HG03521 (cell line): ENCODE data around the gene KIFAP3.
"Not testable (repeated sequence)": the region's sequence is repeated elsewhere in the genome, so short reads cannot be mapped to it uniquely, and the experiment has no call there.

ENCODE experiments used
- ATAC-seq: cut with Tn5 transposase; IDR thresholded peaks from one replicate; pipeline ENCODE4 v1.9.1; 2021; ENCODE audit warnings: mild to moderate bottlenecking, moderate library complexity; ENCODE audit not compliant: unreplicated experiment

KIFAP3 gene

GRCh38 chr1:169892927-169893644 is 181.4 kb downstream of the KIFAP3 start:
- ATAC-seq: no peak

- no peak for ATAC-seq
Measured at GRCh38 chr1:169892176-169892926, 182.1 kb downstream of the KIFAP3 start.

GRCh38 chr1:169891539-169891885 is 183.0 kb downstream of the KIFAP3 start:
- ATAC-seq: no peak

- no peak for ATAC-seq
Measured at GRCh38 chr1:169890761-169891538, 183.5 kb downstream of the KIFAP3 start.

- ATAC-seq: no peak
Measured at GRCh38 chr1:169889871-169890270, 184.6 kb downstream of the KIFAP3 start.

- ATAC-seq: no peak
Measured at GRCh38 chr1:169886931-169887330, 187.6 kb downstream of the KIFAP3 start.

- ATAC-seq: no peak
Measured at GRCh38 chr1:169886422-169886821, 188.1 kb downstream of the KIFAP3 start.

- ATAC-seq: no peak
Measured at GRCh38 chr1:169885207-169885606, 189.3 kb downstream of the KIFAP3 start.

- no peak for ATAC-seq
Measured at GRCh38 chr1:169884634-169885033, 189.9 kb downstream of the KIFAP3 start.

- ATAC-seq: no peak
Measured at GRCh38 chr1:169882039-169882511, 192.4 kb downstream of the KIFAP3 start.

- no peak for ATAC-seq
Measured at GRCh38 chr1:169879034-169879840, 195.3 kb downstream of the KIFAP3 start.

GRCh38 chr1:169878498-169878897 is 196.0 kb downstream of the KIFAP3 start:
- ATAC-seq: no peak

- no peak for ATAC-seq
Measured at GRCh38 chr1:169877800-169878491, 196.5 kb downstream of the KIFAP3 start.

- ATAC-seq: no peak
Measured at GRCh38 chr1:169874229-169874628, 200.3 kb downstream of the KIFAP3 start.

- ATAC-seq: no peak
Measured at GRCh38 chr1:169873582-169874199, 200.8 kb downstream of the KIFAP3 start.

GRCh38 chr1:169872906-169873305 is 201.6 kb downstream of the KIFAP3 start:
- no peak for ATAC-seq

- not testable (repeated sequence) for ATAC-seq
Measured at GRCh38 chr1:169871988-169872387, 202.5 kb downstream of the KIFAP3 start.
